Caco-2 (cell line): ENCODE data around the gene NAGS. TPM values are rescaled to one million over a fixed set of nuclear protein-coding genes. Genes with fewer than 3 reads are reported as not detected.
"Not testable (repeated sequence)": the region's sequence is repeated elsewhere in the genome, so short reads cannot be mapped to it uniquely, and the experiment has no call there.

Source experiments
- BruUV-seq: library from RNA; stranded (reverse); fragments of 400-500 nt; replicated peaks from 2 replicates; lab custom pipeline; 2021; lab: Mats Ljungman, UMichigan
- CTCF ChIA-PET: fragments of 300-600 bp; sonication (Branson Sonifier 250); formaldehyde crosslinking; loops from one replicate; lab custom pipeline; 2022; ENCODE audit warnings: antibody characterized with exemption; lab: Charles Lee
- POLR2A ChIA-PET: fragments of 300-600 bp; sonication (Branson Sonifier 250); formaldehyde crosslinking; loops from one replicate; lab custom pipeline; 2022; ENCODE audit warnings: antibody characterized with exemption; lab: Charles Lee
- DNase-seq, 2 experiments: peaks; one replicate each; pipeline versions ENCODE4 v3.0.0 to v3.0.0-alpha.2; 2020 to 2022
- H3K27me3 ChIP-seq: replicated peaks from 2 replicates; pipeline ENCODE4 v1.6.0; 2011; ENCODE audit warnings: low read length; ENCODE audit not compliant: control insufficient read depth, insufficient read depth
- H3K36me3 ChIP-seq: 2 replicates; pipeline ENCODE4 v1.5.1; 2011; ENCODE audit warnings: low read length; ENCODE audit not compliant: control insufficient read depth, insufficient read depth
- H3K4me1 ChIP-seq: fragments of 250-450 bp; sonication (Bioruptor Pico); 2 replicates; pipeline ENCODE4 v1.5.1; 2020; ENCODE audit warnings: mild to moderate bottlenecking
- H3K4me3 ChIP-seq: 2 replicates; pipeline ENCODE4 v1.5.1; 2011; ENCODE audit warnings: low read depth, mild to moderate bottlenecking, control low read depth, low read length
- H3K9me3 ChIP-seq: fragments of 250-450 bp; sonication (Bioruptor Pico); 2 replicates; pipeline ENCODE4 v1.5.1; 2020; ENCODE audit warnings: mild to moderate bottlenecking, moderate library complexity
- H3K27ac Mint-ChIP-seq: one replicate; pipeline ENCODE4 v1.8.0; 2022; ENCODE audit warnings: mixed read lengths; ENCODE audit not compliant: unreplicated experiment
- H3K27me3 Mint-ChIP-seq: one replicate; pipeline ENCODE4 v1.8.0; 2022; ENCODE audit warnings: mixed read lengths; ENCODE audit not compliant: insufficient read depth, unreplicated experiment
- H3K36me3 Mint-ChIP-seq: one replicate; pipeline ENCODE4 v1.8.0; 2022; ENCODE audit warnings: mild to moderate bottlenecking, mixed read lengths; ENCODE audit not compliant: insufficient read depth, unreplicated experiment
- H3K4me1 Mint-ChIP-seq: one replicate; pipeline ENCODE4 v1.8.0; 2022; ENCODE audit warnings: low read depth, mixed read lengths; ENCODE audit not compliant: unreplicated experiment
- H3K4me3 Mint-ChIP-seq: one replicate; pipeline ENCODE4 v1.8.0; 2022; ENCODE audit warnings: mild to moderate bottlenecking, moderate library complexity, mixed read lengths; ENCODE audit not compliant: unreplicated experiment
- H3K9me3 Mint-ChIP-seq: one replicate; pipeline ENCODE4 v1.8.0; 2022; ENCODE audit warnings: mixed read lengths; ENCODE audit not compliant: unreplicated experiment
- intact Hi-C: fragments of 100-400 bp; cut with micrococcal nuclease; formaldehyde crosslinking; loops from one replicate; pipeline ENCODE4 v1.10.0; 2022; ENCODE audit not compliant: unreplicated experiment
- total RNA-seq: library from RNA; stranded (reverse); gene quantifications from 2 replicates; pipeline ENCODE4 v1.2.3, GENCODE V29; 2022
- TF ChIP-seq, protein P1 (sequence below), 2 experiments: fragments of 200-600 bp in 1 of 2; IDR thresholded peaks; 1 replicate in 1 of 2; 2 replicates in 1 of 2; pipeline versions ENCODE4 v1.5.1 to v1.8.0; 2011 to 2022; ENCODE audit warnings: antibody characterized with exemption in 1 of 2, control low read depth in 1 of 2, inconsistent platforms in 1 of 2, low read depth in 1 of 2, low read length in 1 of 2, mild to moderate bottlenecking in 1 of 2, moderate library complexity in 1 of 2; ENCODE audit not compliant: insufficient read depth in 1 of 2, severe bottlenecking in 1 of 2, unreplicated experiment in 1 of 2

NAGS gene
- total RNA-seq, 1 experiment from 2014 or later: 0.50 TPM

DNA sequence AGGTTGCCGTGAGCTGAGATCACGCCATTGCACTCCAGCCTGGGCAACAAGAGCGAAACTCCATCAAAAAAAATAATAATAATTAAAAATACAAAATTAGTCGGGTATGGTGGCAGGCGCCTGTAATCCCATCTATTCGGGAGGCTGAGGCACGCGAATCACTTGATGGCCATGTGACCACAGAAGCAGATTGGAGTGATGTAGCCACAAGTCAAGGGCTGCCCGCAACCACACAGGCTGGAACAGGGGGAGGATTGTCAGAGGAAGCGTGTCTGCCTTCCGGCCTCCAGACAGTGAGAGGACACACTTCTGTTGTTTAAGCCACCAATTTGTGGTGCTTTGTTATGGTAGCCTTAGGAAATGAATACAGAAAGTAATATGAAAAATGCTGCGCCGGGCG, 11.8 kb upstream of the NAGS start:
- no peak for DNase-seq
- Histone ChIP-seq H3K27me3 (no peaks in the 10 kb centered on the region), H3K36me3 (no peaks in the 10 kb centered on the region), H3K4me1 (peaks cover 11% of the 10 kb centered on the region), H3K4me3 (no peak overlapping the region), H3K9me3 (no peaks in the 10 kb centered on the region)
- no peaks in the 10 kb centered on the region for H3K36me3 Mint-ChIP-seq
- H3K27ac Mint-ChIP-seq: no peak overlapping the region
- TF ChIP-seq, protein P1, sequence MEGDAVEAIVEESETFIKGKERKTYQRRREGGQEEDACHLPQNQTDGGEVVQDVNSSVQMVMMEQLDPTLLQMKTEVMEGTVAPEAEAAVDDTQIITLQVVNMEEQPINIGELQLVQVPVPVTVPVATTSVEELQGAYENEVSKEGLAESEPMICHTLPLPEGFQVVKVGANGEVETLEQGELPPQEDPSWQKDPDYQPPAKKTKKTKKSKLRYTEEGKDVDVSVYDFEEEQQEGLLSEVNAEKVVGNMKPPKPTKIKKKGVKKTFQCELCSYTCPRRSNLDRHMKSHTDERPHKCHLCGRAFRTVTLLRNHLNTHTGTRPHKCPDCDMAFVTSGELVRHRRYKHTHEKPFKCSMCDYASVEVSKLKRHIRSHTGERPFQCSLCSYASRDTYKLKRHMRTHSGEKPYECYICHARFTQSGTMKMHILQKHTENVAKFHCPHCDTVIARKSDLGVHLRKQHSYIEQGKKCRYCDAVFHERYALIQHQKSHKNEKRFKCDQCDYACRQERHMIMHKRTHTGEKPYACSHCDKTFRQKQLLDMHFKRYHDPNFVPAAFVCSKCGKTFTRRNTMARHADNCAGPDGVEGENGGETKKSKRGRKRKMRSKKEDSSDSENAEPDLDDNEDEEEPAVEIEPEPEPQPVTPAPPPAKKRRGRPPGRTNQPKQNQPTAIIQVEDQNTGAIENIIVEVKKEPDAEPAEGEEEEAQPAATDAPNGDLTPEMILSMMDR (IDR thresholded peaks at IDR 0.05; ENCODE audit: insufficient read depth in 1 of 2, low read depth in 1 of 2, low read length in 1 of 2, severe bottlenecking in 1 of 2, unreplicated experiment in 1 of 2): no peak
- CTCF ChIA-PET: interaction anchor here (0.7 to 3.7 kb wide), 3 partner anchors 31 to 49 kb away, joined by 3 to 29 read pairs (median 3); no protein-coding TSS in a partner anchor
- H3K4me1 Mint-ChIP-seq: no peaks in the 10 kb centered on the region
- peaks cover 8% of the 10 kb centered on the region for H3K27me3 Mint-ChIP-seq
- intact Hi-C loops: no loop called here
- H3K4me3 Mint-ChIP-seq: no peak overlapping the region
- BruUV-seq: no TSS peak
- POLR2A ChIA-PET: no interaction called here
- H3K9me3 Mint-ChIP-seq: no peaks in the 10 kb centered on the region

DNA sequence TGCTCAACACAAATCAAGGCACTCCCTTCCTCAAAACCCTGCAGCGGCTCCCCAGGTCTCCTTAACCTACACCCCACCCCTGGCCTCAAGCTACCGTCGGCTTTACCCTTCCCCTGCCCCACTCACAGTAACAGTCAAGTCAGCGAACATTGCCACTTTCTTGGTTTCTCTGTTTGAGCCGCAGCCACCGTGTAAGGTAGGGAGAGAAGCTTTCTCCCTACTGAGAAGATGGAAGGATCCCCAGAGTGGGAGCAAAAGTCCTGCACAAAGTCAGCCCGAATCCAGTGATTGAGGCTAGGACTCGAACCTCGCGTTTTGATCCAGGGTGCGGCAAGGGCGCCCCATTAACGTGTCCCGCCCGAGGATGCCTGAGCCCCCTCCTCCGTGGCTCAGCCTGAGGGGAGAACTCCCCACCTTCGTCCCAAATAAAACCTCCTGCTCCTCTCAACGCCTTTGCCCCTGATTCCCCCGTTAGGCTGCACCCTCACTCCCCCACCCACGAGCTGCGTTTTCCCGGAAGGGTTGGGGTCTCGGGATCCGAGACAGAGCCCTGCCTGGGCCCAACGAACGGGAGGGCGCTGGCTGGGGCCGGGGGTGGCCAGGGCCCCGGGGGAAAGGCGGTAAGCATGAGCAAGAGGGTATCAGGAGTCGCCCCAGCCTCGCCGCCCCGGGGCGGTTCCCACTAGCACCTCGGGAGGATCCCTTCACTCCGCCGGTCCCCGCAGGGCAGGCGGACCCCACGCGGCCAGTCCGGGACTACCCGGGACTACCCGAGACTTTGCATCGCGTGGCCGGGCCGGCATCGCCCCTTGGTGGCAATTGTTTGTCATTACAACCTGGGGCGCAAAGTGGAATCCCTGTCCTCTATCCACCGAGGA, 9.9 kb upstream of the NAGS start:
- peak overlapping the region; percentile 17; the same call in 1 of the 2 replicates for H3K4me3 ChIP-seq
- peak overlapping the region; percentile 61 for H3K4me3 Mint-ChIP-seq

DNA sequence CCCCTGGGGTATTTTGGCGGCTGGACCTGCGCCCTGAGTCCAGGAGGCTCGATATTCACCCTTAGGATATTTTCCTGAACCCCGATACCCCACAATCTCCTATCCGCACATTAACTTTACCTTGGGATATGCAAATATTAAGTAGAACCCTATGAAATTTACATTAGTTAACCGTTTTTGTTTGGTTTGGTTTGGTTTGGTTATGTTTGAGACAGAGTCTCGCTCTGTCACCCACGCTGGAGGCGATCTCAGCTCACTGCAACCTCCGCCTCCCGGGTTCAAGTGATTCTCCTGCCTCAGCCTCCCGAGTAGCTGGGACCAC, 9.3 kb upstream of the NAGS start:
- DNase-seq: no peak
- TF ChIP-seq, protein P1 (IDR thresholded peaks at IDR 0.05; ENCODE audit: insufficient read depth in 1 of 2, low read depth in 1 of 2, low read length in 1 of 2, severe bottlenecking in 1 of 2, unreplicated experiment in 1 of 2): no peak
- BruUV-seq: no TSS peak
- Histone ChIP-seq H3K4me3 (no peak overlapping the region; the same call in 1 of the 2 replicates), H3K4me1 (peaks cover 11% of the 10 kb centered on the region), H3K9me3 (no peaks in the 10 kb centered on the region), H3K27me3 (no peaks in the 10 kb centered on the region), H3K36me3 (no peaks in the 10 kb centered on the region)
- H3K36me3 Mint-ChIP-seq: no peaks in the 10 kb centered on the region
- peaks cover 3% of the 10 kb centered on the region for H3K27me3 Mint-ChIP-seq
- ChIA-PET CTCF (interaction anchor here (1.6 to 3.7 kb wide), 2 partner anchors 51 to 85 kb away, joined by 4 to 29 read pairs; no protein-coding TSS in a partner anchor), POLR2A (interaction anchor here (0.5 to 0.7 kb wide), 2 partner anchors 57 to 191 kb away, joined by 3 to 5 read pairs; no protein-coding TSS in a partner anchor)
- H3K9me3 Mint-ChIP-seq: no peaks in the 10 kb centered on the region
- H3K27ac Mint-ChIP-seq: no peak overlapping the region
- peak overlapping the region; percentile 61 for H3K4me3 Mint-ChIP-seq
- no peaks in the 10 kb centered on the region for H3K4me1 Mint-ChIP-seq
- intact Hi-C loops: loop anchor here (1.0 kb wide), 2 partner anchors 51 to 117 kb away; no protein-coding TSS in a partner anchor

More for the DNA sequence above, 9.9 kb upstream of the NAGS start:
- Mint-ChIP-seq H3K27ac (no peak overlapping the region), H3K4me1 (no peaks in the 10 kb centered on the region), H3K27me3 (peaks cover 3% of the 10 kb centered on the region), H3K9me3 (no peaks in the 10 kb centered on the region), H3K36me3 (no peaks in the 10 kb centered on the region)
- Histone ChIP-seq H3K36me3 (no peaks in the 10 kb centered on the region), H3K9me3 (no peaks in the 10 kb centered on the region), H3K27me3 (no peaks in the 10 kb centered on the region), H3K4me1 (peaks cover 11% of the 10 kb centered on the region)
- ChIA-PET POLR2A (no interaction called here), CTCF (interaction anchor here (0.6 to 3.7 kb wide), 7 partner anchors 17 to 141 kb away, joined by 3 to 29 read pairs (median 4); no protein-coding TSS in a partner anchor)
- TF ChIP-seq, protein P1 (IDR thresholded peaks at IDR 0.05; ENCODE audit: insufficient read depth in 1 of 2, low read depth in 1 of 2, low read length in 1 of 2, severe bottlenecking in 1 of 2, unreplicated experiment in 1 of 2): peak; percentile 84 to 98
- peak; percentile 73 to 85 for DNase-seq
- no TSS peak for BruUV-seq
- intact Hi-C loops: loop anchor here (1.0 kb wide), 2 partner anchors 50 to 116 kb away; no protein-coding TSS in a partner anchor

DNA sequence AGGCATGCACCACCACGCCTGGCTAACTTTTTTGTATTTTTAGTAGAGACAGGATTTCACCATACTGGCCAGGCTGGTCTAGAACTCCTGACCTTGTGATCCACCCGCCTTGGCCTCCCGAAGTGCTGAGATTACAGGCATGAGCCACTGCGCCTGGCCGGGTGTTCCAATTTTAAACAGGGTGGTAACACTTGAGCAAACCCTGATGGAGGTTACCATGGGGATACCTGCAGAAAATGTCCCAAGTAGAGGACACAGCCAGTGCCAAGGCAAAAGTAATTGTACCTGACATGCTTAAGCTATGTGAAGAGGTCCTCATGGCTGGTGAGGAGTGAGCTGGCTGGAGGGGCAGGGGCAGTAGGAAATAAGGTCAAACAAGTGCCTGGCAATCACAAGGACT, 7.2 kb upstream of the NAGS start:
- not testable (repeated sequence) for BruUV-seq, DNase-seq

More for the DNA sequence above, 7.2 kb upstream of the NAGS start:
- H3K4me1 ChIP-seq: peaks cover 18% of the 10 kb centered on the region
- H3K4me3 ChIP-seq, H3K36me3 Mint-ChIP-seq, H3K9me3 ChIP-seq, H3K27me3 ChIP-seq, H3K4me1 Mint-ChIP-seq, H3K4me3 Mint-ChIP-seq, POLR2A ChIA-PET, H3K27ac Mint-ChIP-seq, intact Hi-C loops, H3K9me3 Mint-ChIP-seq, H3K27me3 Mint-ChIP-seq, H3K36me3 ChIP-seq: not testable (repeated sequence)
- CTCF ChIA-PET: interaction anchor here (0.8 to 3.7 kb wide), 3 partner anchors 12 to 57 kb away, joined by 3 to 12 read pairs (median 11); no protein-coding TSS in a partner anchor
